ENCODE data around the gene UMPS.

The UMPS gene

GRCh38 chr3:124764746-124765145, 34.5 kb downstream of the UMPS start:
- FAIRE-seq = no peak

GRCh38 chr3:124765197-124765840, 35.1 kb downstream of the UMPS start:
- FAIRE-seq = no peak

GRCh38 chr3:124766113-124767095, 36.2 kb downstream of the UMPS start:
- FAIRE-seq = no peak

GRCh38 chr3:124767264-124767663, 37.0 kb downstream of the UMPS start:
- FAIRE-seq = no peak

GRCh38 chr3:124767691-124768090, 37.4 kb downstream of the UMPS start:
- FAIRE-seq = no peak

- FAIRE-seq = no peak
Observed at GRCh38 chr3:124768812-124769211, 38.6 kb downstream of the UMPS start.

GRCh38 chr3:124769462-124769861, 39.2 kb downstream of the UMPS start:
- FAIRE-seq = no peak

- no peak for FAIRE-seq
Observed at GRCh38 chr3:124770336-124771082, 40.3 kb downstream of the UMPS start.

- FAIRE-seq = no peak
Observed at GRCh38 chr3:124771083-124771445, 40.8 kb downstream of the UMPS start.

GRCh38 chr3:124772081-124772831, 42.0 kb downstream of the UMPS start:
- FAIRE-seq = no peak

GRCh38 chr3:124773351-124774326, 43.4 kb downstream of the UMPS start:
- FAIRE-seq = no peak

- FAIRE-seq = no peak
Observed at GRCh38 chr3:124774327-124774718, 44.1 kb downstream of the UMPS start.

- FAIRE-seq = no peak
Observed at GRCh38 chr3:124774841-124775402, 44.7 kb downstream of the UMPS start.

- no peak for FAIRE-seq
Observed at GRCh38 chr3:124775877-124776276, 45.6 kb downstream of the UMPS start.

- FAIRE-seq = no peak
Observed at GRCh38 chr3:124776856-124777255, 46.6 kb downstream of the UMPS start.

- no peak for FAIRE-seq
Observed at GRCh38 chr3:124777762-124778470, 47.7 kb downstream of the UMPS start.

- no peak for FAIRE-seq
Observed at GRCh38 chr3:124779116-124779515, 48.9 kb downstream of the UMPS start.

- no peak for FAIRE-seq
Observed at GRCh38 chr3:124779751-124780191, 49.5 kb downstream of the UMPS start.

- FAIRE-seq = no peak
Observed at GRCh38 chr3:124780356-124780755, 50.1 kb downstream of the UMPS start.

- no peak for FAIRE-seq
Observed at GRCh38 chr3:124780761-124781475, 50.7 kb downstream of the UMPS start.

Measured in A204.1 (cell line).